Loucy (cell line): Measurements from ENCODE around the gene CPSF4.

Experiments used
- CTCF ChIP-seq: fragments of 200-600 bp; sonication (generic); conservative IDR thresholded peaks from 2 replicates; pipeline ENCODE4 v1.5.1; 2014; ENCODE audit warnings: mild to moderate bottlenecking, antibody characterized with exemption, low read length
- EZH2phosphoT487 ChIP-seq: fragments of 200-600 bp; IDR thresholded peaks from 2 replicates; pipeline ENCODE4 v1.6.1; 2018; ENCODE audit warnings: antibody characterized with exemption, mild to moderate bottlenecking, moderate library complexity, borderline replicate concordance

- no peak for TF ChIP-seq CTCF
- TF ChIP-seq EZH2phosphoT487, result no peak
These were observed 46.7 kb upstream of the CPSF4 start for GRCh38 chr7:99392046-99392445.
